Activated CD8-positive, alpha-beta memory T cell treated with anti-CD3 and anti-CD28 coated beads, Interleukin-2, amount 50 U/mL, for 48 hours (primary cell): ENCODE results near the gene ANKS3.

ENCODE experiments used
- DNase-seq: peaks from one replicate; pipeline ENCODE4 v3.0.0-alpha.2; 2020

ANKS3 gene

DNA sequence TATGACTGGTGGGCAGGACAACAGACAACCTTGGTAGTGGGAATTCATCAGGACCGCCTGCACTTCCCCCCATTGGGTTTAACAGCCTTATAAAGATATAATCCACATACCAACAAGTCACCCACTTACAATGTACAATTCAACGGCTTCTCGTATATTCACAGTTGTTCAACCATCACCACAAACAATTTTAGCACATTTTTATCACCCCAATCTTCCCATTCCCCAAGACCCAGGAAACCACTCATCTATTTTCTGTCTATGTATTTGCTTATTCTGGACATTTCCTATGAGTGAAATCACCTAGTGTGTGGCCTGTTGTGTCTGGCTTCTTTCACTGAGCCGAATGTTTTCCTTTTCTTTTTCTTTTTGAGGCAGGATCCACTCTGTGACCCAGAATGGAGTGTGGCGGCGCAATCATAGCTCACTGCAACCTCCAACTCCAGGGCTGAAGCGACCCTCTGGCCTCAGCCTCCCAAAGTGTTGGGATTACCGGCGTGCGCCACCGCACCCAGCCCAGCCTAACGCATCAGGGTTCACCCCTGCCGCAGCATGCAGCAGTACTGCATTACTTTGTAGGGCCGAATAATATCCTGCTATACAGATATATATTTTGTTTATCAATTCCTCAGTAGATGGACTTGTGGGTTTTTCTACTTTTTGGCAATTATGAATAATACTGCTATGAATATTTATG, 10.9 kb downstream of the ANKS3 start:
- no peak for DNase-seq

DNA sequence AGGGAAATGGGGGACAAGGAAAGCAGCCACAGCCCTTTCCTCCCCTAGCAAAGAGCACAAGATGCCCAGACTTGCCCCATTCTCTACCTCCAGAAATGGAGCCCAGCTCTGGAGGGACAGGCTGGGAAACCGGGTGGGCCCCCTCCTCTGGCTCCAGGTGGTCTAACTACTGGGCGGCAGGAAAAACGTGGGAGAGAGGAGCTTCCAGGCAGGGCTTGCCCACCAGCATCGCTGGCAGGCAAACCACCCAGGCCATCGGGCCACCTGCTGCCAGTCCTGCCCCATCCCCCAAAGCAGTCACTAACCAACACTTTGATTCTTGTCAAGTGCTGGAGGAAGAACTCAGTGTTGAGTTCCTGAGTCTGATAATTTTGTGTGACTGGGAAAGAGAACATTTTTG, 15.6 kb downstream of the ANKS3 start:
- no peak for DNase-seq

DNA sequence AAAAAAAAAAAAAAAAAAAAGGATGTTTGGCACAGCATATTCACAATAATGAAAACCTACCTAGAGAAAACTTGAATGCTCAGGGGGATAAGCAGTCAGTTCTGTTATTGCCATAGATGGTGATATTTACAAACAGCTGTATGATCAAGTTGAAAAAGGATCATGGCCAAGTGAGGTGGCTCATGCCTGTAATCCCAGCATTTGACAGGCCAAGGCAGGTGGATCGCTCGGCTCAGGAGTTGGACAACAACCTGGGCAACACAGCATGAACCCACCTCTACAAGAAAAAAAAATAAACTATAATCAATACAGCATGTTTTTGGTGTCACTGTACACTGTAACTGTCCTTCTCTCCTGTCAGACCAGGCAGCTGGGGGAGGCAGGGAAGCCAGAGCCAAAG, 19.1 kb downstream of the ANKS3 start:
- DNase-seq, result no peak

DNA sequence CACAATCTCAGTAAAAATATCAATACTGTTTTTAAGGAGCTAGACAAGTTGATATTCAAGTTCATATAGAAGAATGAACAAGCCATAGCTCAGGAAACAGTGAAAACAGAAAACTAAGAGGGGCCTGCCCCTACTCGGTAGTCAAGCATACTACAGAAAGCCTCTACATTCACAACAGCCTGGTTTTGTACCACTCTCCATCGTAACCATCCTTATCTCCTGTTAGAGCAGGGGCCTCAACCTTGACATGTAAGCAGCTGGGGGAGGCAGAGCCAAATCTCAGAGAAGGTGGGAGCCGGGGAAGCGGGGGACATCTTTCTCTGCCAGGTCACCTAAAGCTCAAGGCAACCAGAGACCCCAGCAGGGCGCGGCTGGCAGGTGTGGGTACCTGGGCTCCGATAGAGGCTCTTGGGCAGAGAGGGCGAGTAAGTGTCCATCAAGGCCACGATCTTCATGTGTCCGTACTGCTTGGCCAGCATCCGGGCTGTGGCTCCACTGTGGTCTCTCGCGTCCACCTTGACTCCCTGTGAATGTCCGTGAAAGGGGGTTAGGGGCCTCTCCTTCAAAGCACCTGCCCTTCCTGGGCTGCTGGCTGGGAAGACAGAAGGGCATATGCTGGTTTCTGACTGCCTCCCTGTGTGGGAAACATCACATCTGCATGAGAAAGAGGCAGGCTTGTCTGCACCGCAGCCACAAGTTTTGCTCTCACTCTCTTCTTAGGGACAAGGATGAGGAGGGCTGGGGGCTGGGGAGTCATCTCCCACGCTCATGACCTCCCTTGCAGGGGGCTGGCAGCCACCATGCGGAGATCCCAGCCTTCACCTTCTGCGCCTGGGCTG, 20.2 kb downstream of the ANKS3 start:
- no peak for DNase-seq

DNA sequence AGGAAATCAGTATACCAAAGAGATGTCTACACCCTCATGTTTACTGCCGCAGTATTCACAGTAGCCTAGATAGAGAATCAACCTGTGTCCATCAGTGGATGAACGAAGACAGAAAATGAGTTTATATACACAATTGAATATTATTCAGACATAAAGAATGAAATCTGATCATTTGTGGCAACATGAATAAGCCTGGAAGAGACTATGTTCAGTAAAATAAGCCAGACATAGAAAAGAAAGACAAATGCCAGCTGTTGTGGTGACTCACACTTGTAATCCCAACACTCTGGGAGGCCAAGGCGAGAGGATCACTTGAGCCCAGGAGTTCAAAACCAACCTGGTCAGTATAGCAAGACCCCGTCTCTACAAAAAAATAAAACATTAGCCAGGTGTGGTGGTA, 24.6 kb downstream of the ANKS3 start:
- DNase-seq, result no peak

DNA sequence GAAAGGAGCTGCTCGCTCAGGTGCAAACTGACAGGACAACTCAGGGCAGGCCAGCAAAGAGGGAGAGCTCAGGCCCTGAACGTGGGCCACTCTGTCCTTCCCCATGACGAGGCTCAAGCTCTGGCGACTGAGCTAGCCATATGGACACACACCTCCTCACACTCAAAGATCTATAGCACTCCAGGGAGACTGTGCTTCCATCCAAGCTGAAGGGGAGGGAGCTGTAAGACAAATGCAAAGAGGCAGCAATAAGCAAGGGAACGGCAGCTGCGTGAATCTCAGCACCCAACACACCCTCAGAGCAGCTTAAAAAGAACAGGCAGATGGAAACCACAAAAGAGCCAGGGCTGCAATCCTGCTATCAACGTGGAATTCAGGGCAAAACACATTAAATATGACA, 27.2 kb downstream of the ANKS3 start:
- no peak for DNase-seq

DNA sequence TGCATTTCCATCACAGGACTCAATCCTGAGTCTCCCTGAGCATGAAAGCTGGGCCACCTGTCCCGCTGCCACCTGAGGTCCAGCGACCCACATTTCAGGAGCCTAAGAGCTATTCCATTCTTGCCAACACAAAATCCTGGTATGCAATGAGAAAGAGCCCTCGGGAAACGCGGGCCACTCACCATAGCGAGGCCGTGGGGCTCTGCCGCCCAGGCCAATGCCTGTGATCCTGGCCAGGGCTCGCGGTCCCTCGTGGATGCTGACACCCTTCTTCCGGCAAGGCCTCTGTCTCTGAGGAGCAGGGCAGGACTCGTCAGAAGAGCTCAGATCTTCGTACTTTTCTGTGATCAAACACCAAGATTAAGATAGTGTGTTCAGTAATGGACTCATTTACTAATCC, 29.2 kb downstream of the ANKS3 start:
- no peak for DNase-seq

DNA sequence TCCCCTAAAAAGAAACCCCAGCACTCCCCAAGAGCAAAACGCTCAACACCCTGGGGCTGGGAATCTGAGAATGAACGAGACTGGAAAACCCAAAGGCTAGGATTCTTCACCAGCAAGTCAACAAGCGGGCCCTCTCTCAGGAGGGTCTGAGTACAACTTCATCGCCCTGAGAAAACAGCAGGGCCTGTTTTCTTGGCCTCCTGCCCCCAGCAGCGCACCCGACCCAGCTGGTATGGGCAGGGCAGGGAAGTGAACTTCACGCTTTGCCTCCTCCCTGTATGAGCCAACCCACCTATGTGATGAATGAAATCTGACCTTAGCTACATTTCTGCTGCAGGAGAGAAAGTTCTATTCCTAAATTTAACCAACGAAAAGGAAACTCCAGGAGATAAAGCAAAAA, 29.6 kb downstream of the ANKS3 start:
- DNase-seq, result no peak

DNA sequence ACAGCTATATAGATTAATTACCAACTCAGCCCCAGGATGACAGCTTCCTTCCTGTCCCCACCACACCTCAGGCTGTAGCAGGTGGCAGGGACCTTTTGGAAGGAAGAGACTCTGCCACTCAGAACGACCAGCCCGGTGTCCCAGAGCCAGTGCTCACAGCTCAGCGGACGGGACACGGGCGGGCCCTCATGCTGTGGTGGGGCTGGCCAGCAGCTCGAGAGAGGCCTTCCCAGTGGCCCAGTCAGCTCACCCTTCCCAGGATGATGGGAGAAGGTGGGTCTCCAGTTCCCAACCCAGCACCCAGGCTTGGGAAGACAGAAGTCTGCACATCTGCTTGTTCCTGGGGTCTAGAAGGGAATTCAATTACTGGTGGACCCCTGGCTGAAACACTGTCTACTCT, 30.2 kb downstream of the ANKS3 start:
- DNase-seq, result no peak

DNA sequence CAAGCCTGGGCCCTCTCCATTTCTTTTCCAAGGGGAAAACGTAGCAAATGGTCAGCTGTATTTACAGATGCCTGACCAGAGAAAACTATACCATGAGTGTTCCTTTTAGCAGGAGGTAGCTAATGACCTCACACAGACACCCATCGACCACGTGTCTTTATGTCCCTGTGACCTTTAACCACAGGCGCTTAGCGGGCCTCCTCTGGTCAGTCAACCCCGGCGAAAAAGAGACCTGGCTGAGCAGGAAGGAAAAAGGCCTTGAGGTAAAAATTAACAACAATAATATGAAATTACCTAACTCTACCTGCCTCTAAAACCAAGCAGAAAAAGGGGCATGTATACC, 31.6 kb downstream of the ANKS3 start:
- DNase-seq, result no peak

DNA sequence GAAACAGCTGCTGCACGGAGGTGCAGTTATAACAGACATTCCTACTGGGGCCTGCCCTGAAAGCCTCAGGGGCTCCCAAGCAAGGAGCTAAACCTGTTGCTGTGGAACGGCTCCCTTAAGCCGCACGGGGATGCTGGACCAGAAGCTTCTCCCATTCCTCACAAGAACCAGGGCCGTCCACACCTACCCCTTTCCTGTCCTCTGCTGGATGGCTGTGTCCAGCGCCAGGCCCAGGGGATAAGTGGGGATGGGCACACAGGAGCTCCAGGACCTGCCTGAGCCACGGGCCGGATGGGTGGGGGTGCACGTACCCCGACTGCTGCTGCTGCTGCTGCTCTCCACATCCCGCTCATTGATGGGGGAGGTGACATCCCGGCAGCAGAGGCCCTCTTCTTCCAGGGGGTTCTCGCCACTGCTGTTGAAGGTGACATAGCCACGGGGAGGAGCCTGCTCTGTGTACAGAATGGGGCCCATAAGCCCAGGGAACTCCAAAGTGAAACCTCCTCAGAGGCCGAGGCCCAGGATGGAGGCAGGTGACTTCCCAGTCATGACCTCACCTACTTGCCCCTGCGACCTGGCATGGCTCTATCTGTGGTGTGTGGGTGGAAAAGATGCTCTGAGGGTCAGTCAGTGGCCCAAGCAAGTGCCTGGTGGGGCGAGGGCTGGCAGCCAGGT, 32.1 kb downstream of the ANKS3 start:
- no peak for DNase-seq

DNA sequence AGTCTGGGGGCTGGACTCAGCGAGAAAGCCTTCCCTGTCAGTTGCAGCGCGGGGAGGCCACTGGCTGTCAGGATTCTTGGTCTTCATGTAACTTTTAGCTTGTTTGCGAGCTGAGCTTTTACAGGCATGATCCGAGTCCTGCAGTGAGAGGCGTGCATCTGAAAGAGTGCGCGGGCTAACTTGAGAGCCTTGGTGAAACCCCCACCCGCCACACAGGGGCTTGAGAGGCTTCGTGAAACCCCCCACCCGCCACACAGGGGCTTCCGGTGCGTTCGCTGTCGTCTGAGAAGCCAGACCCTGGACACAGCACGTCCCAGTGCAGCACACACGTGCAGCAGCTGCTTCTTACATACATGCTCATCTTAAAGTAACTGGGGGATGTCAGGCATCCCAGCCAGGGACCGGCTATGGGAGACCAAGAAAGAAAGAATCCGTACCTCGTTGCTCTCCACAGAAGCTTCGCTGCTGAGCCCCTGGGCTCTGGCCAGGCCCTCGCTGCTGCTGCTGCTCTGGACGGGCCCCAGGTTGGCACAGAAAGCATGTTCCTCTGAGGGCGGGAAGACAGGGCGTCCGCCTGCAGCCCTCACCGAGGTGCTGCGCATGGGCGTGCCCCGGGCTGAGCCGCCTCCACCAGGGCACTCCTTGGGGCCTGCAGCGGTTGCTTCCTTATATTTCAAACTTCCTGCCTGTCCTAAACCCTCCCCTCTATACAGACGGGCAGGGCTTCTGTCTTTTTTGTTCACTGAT, 32.9 kb downstream of the ANKS3 start:
- no peak for DNase-seq

DNA sequence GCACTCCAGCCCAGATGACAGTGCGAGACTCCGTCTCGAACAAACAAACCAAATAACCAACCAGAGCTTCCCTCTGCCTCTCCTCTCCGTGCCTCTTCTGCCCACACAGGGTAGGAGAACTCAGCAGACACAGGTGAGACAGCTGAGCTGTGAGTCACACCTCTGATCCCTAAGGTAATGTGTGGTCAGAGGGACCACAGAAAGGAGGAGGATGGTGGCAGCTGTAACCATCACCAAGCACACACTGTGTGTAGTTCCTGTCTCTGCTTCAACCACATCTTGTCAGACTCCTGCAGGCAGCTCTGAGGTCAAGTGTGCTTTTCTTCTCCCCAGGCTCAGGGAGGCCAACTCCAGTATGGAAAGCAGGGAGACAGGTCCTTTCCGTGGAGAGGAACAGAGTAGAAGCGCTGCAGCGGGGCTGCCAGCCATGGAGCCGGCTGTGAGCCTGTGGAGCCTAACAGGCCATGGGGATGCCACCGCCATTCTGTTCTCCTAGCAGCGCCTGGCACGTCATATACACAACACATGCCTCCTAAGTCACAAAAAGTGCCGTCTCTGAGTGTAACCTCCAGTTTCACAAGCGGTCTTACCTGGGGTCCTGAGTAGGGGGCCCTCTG, 33.6 kb downstream of the ANKS3 start:
- DNase-seq, result peak; percentile 56

DNA sequence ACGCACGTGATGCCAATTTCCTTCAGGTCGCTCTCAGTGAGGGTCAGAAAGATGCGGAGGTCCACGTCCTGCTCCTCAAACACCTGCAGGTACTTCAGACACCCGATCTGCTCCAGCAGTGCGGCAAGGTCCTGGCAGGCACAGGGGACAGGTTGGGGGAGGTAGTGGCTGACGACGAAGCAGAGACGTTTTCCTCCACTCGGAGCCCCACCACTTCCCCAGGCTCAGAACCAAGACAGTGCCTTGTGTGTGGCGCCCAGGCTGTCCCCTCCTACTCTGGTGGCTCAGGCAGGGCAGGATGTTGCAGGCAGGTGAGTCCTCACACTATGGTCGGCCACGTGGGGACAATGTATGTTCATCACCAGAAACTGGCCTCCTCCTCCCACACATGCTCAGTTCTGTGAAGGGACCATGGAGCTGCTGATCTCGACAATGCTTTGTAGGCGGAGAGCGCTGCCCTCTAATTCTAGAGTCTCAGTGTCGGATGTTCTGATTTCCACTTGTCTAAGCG, 35.0 kb downstream of the ANKS3 start:
- DNase-seq, result no peak

DNA sequence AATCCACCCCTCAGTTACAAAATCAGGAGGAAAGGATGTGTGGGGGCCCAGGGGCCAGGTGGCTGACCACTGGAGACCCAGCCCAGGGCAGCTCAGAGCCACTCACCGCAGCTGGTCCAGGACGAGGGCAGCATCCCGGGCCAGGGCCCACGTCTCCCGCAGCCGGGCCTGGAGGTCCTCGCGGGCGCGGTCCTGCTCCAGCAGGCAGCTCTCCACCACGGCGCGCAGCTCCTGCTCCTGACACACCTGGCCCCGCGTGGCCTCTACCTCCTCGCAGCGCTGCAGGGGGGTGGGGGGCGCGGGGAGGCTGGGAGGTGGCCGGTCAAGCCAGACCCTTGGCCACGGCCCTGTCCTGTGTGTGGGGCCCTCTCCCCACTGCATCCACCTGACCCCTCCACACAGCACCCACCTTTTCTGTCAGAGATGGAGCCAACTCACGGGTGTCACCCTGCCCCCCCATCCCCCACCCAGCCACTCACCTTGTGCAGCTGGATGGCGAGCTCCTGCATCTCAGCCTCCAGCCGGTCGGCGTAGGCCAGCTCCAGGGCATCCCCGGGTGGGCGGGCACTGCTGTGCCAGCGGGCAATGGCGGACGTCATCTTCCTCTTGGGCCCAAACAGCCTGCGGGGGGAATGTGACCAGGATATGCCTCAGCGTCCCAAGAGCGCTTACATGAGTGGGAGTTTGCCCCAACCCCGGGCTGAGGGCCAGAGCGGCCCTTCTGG, 35.6 kb downstream of the ANKS3 start:
- no peak for DNase-seq

DNA sequence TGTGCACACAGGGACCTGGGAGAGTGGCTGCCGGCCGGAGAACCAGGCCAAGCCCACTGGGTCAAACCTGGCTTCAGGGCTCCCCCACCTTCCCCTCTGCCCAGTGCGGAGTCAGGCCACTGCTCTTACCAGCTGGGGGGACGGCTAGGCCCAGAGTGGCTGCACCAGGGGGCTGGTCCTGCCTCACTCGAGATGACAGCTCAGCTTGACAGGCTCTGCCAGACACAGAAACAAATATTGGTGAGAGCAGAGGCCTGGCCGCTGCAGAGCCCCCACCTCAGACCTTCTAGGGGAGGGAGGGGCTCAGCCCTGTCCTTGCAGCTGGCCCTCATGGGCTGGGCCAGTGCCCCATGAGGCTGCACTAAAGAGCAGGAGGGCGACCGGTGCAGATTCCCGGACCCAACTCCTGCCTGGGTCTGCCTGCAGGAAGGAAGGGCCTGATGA, 36.2 kb downstream of the ANKS3 start:
- DNase-seq, result no peak

DNA sequence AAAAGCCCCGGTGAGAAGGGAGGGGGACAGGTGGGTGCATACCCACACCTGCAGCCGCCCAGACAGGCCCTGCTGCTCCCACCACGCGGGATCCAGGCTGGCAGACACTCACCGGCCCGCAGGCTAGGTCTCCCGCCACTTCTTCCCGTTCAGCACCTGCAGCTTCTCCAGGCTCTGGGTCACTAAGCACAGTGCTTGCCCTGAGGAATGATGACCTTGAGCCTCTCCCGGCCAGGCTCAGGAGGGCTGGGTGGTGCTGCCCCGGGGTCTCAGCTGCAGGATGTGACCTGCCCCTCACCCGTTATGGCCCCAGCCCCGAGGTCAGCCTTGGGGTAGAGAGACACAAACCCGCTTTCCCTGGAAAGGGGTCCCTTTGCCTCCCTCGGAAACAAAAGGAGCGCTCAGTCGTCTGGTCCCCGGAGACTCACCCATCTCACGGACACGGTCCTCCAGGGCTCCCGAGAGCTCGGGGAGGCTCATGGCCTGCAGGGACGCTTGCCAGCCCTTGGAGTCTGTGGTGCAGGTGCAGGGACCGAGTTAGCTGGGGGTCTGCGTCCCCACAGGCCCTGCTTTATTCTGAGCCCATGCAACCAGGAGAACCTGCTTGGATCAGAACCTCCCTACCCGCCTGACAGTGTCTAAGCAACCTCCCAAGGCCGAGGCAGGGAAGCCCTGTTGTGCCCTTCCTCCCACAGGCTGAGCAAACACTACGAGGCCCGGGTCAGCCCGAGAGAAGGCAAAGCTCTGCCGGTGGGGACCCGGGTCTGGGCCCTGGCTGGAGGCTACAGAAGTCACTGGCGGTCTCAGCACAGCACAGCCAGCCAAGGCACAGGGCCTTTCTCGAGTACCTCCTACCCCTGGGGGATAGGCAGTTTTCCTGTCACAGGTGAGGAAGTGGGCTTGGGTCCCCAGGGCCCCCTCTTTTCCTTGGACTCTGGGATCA, 36.9 kb downstream of the ANKS3 start:
- peak; percentile 52 for DNase-seq

DNA sequence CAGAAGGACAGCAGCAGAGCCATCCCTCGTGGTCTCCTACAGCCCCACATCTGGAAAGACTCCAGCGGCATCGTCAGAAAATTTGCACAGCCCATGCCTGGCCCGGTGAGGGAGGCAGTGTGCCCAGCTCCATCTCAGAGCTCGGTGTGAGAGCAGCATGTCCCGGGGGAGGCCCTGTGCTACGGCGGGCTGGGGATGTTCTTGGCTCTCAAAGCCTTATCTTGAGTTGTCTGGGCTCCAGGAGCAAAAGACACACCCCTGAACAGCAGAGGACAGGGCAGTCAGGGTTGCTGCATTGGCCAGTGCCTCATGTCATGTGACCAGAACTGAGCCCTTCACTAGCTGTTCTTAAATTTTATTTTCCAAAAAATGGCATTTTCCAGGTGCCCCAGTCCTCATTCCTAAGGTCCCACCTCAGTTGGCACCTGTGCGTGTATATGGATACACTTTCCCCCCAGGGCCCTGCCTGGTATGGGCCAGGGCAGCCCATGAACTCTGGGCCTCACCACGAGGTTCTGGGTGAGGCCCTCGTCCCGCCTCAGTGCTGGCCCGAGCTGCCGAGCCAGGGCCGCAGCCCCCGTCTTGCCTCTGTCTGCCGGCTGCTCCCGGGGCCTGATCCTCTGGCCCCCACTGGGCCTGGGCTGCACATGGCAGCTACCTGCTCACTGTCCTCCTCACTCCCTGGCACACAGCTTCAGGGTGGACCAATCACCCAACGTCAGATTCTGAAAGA, 37.7 kb downstream of the ANKS3 start:
- no peak for DNase-seq

DNA sequence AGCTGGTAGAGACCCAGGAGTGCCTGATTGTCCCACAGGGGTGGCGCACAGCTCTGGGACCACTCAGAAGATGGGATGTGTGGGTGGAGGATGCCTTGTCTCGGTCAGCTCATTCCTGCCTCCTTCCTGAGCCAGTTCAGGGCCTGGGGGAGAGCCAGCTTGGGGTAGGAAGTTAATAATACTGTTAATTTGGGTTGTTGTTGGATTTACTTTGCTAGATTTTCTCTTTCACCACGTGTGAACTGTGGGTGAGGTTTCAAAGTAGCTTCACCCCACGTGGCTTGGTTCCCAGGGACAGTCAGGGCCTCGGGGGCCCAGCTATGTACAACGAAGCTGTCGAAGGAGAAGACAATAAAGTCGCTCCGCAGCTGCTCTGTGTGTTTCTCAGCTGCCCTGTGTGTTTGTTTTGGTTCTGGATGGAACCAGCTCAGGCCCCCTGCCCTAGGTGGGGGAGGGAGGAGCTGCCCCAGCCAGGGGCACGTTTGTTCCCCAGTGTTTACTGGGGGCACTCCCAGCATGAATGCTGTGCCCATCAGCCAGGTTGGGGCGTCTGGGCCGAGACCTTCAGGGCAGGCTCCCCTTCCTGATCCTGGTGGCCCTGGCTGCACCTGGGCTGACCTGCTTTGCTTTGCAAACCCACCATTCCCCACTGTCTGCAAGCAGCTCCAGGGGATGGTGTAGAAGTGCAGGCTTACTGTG, 38.4 kb downstream of the ANKS3 start:
- no peak for DNase-seq
